GM18502 (cell line): Measurements from ENCODE around the gene GPD1L.
"Not testable (repeated sequence)": the region's sequence is repeated elsewhere in the genome, so short reads cannot be mapped to it uniquely, and the experiment has no call there.

Experiments used
- ATAC-seq: cut with Tn5 transposase; IDR thresholded peaks from one replicate; pipeline ENCODE4 v1.9.1; 2021; ENCODE audit warnings: mild to moderate bottlenecking; ENCODE audit not compliant: unreplicated experiment, poor library complexity

GPD1L gene

GRCh38 chr3:32104492-32104891 is 1.9 kb upstream of the GPD1L start:
- ATAC-seq: no peak

GRCh38 chr3:32105291-32106131 is 909 bp upstream of the GPD1L start:
- ATAC-seq: no peak

- ATAC-seq: no peak
Observed at GRCh38 chr3:32106929-32107362, 526 bp downstream of the GPD1L start.

- ATAC-seq: not testable (repeated sequence)
Observed at GRCh38 chr3:32108224-32108623, 1.8 kb downstream of the GPD1L start.

GRCh38 chr3:32109256-32109655 is 2.8 kb downstream of the GPD1L start:
- ATAC-seq: no peak

- no peak for ATAC-seq
Observed at GRCh38 chr3:32110233-32110760, 3.9 kb downstream of the GPD1L start.

GRCh38 chr3:32111560-32111959 is 5.1 kb downstream of the GPD1L start:
- ATAC-seq: no peak

GRCh38 chr3:32113566-32113965 is 7.1 kb downstream of the GPD1L start:
- ATAC-seq: no peak

- ATAC-seq: no peak
Observed at GRCh38 chr3:32113981-32114545, 7.6 kb downstream of the GPD1L start.

GRCh38 chr3:32114546-32115386 is 8.3 kb downstream of the GPD1L start:
- not testable (repeated sequence) for ATAC-seq

GRCh38 chr3:32117320-32117719 is 10.9 kb downstream of the GPD1L start:
- ATAC-seq: no peak

- no peak for ATAC-seq
Observed at GRCh38 chr3:32118215-32118614, 11.8 kb downstream of the GPD1L start.

GRCh38 chr3:32120471-32120870 is 14.1 kb downstream of the GPD1L start:
- no peak for ATAC-seq

GRCh38 chr3:32121137-32121536 is 14.7 kb downstream of the GPD1L start:
- no peak for ATAC-seq

- ATAC-seq: no peak
Observed at GRCh38 chr3:32123620-32124019, 17.2 kb downstream of the GPD1L start.

GRCh38 chr3:32125012-32125411 is 18.6 kb downstream of the GPD1L start:
- no peak for ATAC-seq

GRCh38 chr3:32126305-32127015 is 20.0 kb downstream of the GPD1L start:
- ATAC-seq: no peak

GRCh38 chr3:32127219-32127826 is 20.9 kb downstream of the GPD1L start:
- ATAC-seq: no peak

- ATAC-seq: no peak
Observed at GRCh38 chr3:32128936-32129335, 22.5 kb downstream of the GPD1L start.

- no peak for ATAC-seq
Observed at GRCh38 chr3:32129832-32130231, 23.4 kb downstream of the GPD1L start.
